ENCODE measurements around the gene GALNS.

Gene GALNS

GRCh38 chr16:88888461-88889387 lies 32.0 kb upstream of the GALNS start:
- no peak for DNase-seq

GRCh38 chr16:88888057-88888456 lies 31.3 kb upstream of the GALNS start:
- no peak for DNase-seq

- DNase-seq: no peak
Measured at GRCh38 chr16:88886845-88887521, 30.2 kb upstream of the GALNS start.

- DNase-seq: no peak
Measured at GRCh38 chr16:88886420-88886844, 29.7 kb upstream of the GALNS start.

GRCh38 chr16:88885693-88886280 lies 29.0 kb upstream of the GALNS start:
- DNase-seq: no peak

GRCh38 chr16:88884569-88885271 lies 28.0 kb upstream of the GALNS start:
- no peak for DNase-seq

- no peak for DNase-seq
Measured at GRCh38 chr16:88883946-88884345, 27.2 kb upstream of the GALNS start.

GRCh38 chr16:88883117-88883895 lies 26.6 kb upstream of the GALNS start:
- no peak for DNase-seq

GRCh38 chr16:88882358-88883030 lies 25.7 kb upstream of the GALNS start:
- DNase-seq: no peak

- DNase-seq: no peak
Measured at GRCh38 chr16:88881675-88882357, 25.1 kb upstream of the GALNS start.

- no peak for DNase-seq
Measured at GRCh38 chr16:88881007-88881615, 24.4 kb upstream of the GALNS start.

- no peak for DNase-seq
Measured at GRCh38 chr16:88880226-88881006, 23.7 kb upstream of the GALNS start.

- DNase-seq: no peak
Measured at GRCh38 chr16:88879788-88880055, 23.0 kb upstream of the GALNS start.

- DNase-seq: no peak
Measured at GRCh38 chr16:88878967-88879787, 22.4 kb upstream of the GALNS start.

- DNase-seq: no peak
Measured at GRCh38 chr16:88878356-88878755, 21.6 kb upstream of the GALNS start.

- DNase-seq: no peak
Measured at GRCh38 chr16:88877564-88878289, 21.0 kb upstream of the GALNS start.

- no peak for DNase-seq
Measured at GRCh38 chr16:88876942-88877526, 20.3 kb upstream of the GALNS start.

- DNase-seq: no peak
Measured at GRCh38 chr16:88875703-88876234, 19.0 kb upstream of the GALNS start.
